Central memory CD8-positive, alpha-beta T cell (primary cell): Measurements from ENCODE around the gene ZFAND6.
"Not testable (repeated sequence)": the region's sequence is repeated elsewhere in the genome, so short reads cannot be mapped to it uniquely, and the experiment has no call there.

ENCODE experiments used
- ATAC-seq: fragments of 150-1000 bp; cut with Tn5 transposase; replicated peaks from 2 replicates; pipeline ENCODE4 v1.10.0; 2022; ENCODE audit warnings: mild to moderate bottlenecking, moderate FRiP score, moderate number of reproducible peaks; ENCODE audit not compliant: poor library complexity, severe bottlenecking; ENCODE audit errors: extremely low read depth
- DNase-seq, 2 donors: peaks; one replicate each; pipeline ENCODE4 v3.0.0; 2021; ENCODE audit warnings: low spot score in 2 of 2
- H3K27ac Mint-ChIP-seq: one replicate; pipeline ENCODE4 v1.8.0; 2022; ENCODE audit warnings: low read depth, mild to moderate bottlenecking, moderate library complexity, mixed read lengths
- H3K27me3 Mint-ChIP-seq: one replicate; pipeline ENCODE4 v1.8.0; 2022; ENCODE audit warnings: mixed read lengths
- H3K36me3 Mint-ChIP-seq: one replicate; pipeline ENCODE4 v1.8.0; 2022; ENCODE audit warnings: mild to moderate bottlenecking, moderate library complexity, mixed read lengths; ENCODE audit not compliant: insufficient read depth
- H3K4me1 Mint-ChIP-seq: one replicate; pipeline ENCODE4 v1.8.0; 2022; ENCODE audit warnings: mixed read lengths
- H3K4me3 Mint-ChIP-seq: one replicate; pipeline ENCODE4 v1.8.0; 2022; ENCODE audit warnings: mild to moderate bottlenecking, moderate library complexity, mixed read lengths
- H3K9me3 Mint-ChIP-seq: one replicate; pipeline ENCODE4 v1.8.0; 2022; ENCODE audit warnings: mixed read lengths

The ZFAND6 gene

GRCh38 chr15:80026310-80026709 is 33.2 kb upstream of the ZFAND6 start:
- Mint-ChIP-seq H3K27ac (no peak overlapping the region), H3K36me3 (no peaks in the 10 kb centered on the region), H3K4me3 (no peak overlapping the region), H3K9me3 (peaks cover 6% of the 10 kb centered on the region), H3K4me1 (peaks cover 9% of the 10 kb centered on the region), H3K27me3 (no peaks in the 10 kb centered on the region)
- ATAC-seq (no peak), DNase-seq (no peak)

GRCh38 chr15:80026754-80027153 is 32.7 kb upstream of the ZFAND6 start:
- H3K36me3 Mint-ChIP-seq, result no peaks in the 10 kb centered on the region
- no peak overlapping the region for H3K4me3 Mint-ChIP-seq
- peaks cover 13% of the 10 kb centered on the region for H3K4me1 Mint-ChIP-seq
- DNase-seq (no peak), ATAC-seq (no peak)
- H3K27me3 Mint-ChIP-seq, result no peaks in the 10 kb centered on the region
- H3K9me3 Mint-ChIP-seq, result peaks cover 6% of the 10 kb centered on the region
- no peak overlapping the region for H3K27ac Mint-ChIP-seq

GRCh38 chr15:80028937-80029336 is 30.5 kb upstream of the ZFAND6 start:
- ATAC-seq (no peak), DNase-seq (no peak)
- Mint-ChIP-seq H3K4me3 (no peak overlapping the region), H3K27me3 (no peaks in the 10 kb centered on the region), H3K36me3 (no peaks in the 10 kb centered on the region), H3K27ac (no peak overlapping the region), H3K9me3 (no peaks in the 10 kb centered on the region), H3K4me1 (peaks cover 24% of the 10 kb centered on the region)

GRCh38 chr15:80031841-80032240 is 27.6 kb upstream of the ZFAND6 start:
- Mint-ChIP-seq H3K4me3 (peak overlapping the region; percentile 48), H3K27ac (peak overlapping the region; percentile 38)

GRCh38 chr15:80034629-80035028 is 24.8 kb upstream of the ZFAND6 start:
- Mint-ChIP-seq H3K9me3 (no peaks in the 10 kb centered on the region), H3K36me3 (peaks cover 1% of the 10 kb centered on the region), H3K4me3 (no peak overlapping the region), H3K27ac (no peak overlapping the region), H3K4me1 (peaks cover 24% of the 10 kb centered on the region), H3K27me3 (no peaks in the 10 kb centered on the region)
- DNase-seq, result no peak
- no peak for ATAC-seq

More at GRCh38 chr15:80031841-80032240, 27.6 kb upstream of the ZFAND6 start:
- H3K27me3 Mint-ChIP-seq, result no peaks in the 10 kb centered on the region
- H3K4me1 Mint-ChIP-seq, result peaks cover 24% of the 10 kb centered on the region
- H3K36me3 Mint-ChIP-seq, result no peaks in the 10 kb centered on the region
- no peaks in the 10 kb centered on the region for H3K9me3 Mint-ChIP-seq
- ATAC-seq (no peak), DNase-seq (no peak)

GRCh38 chr15:80036071-80036470 is 23.4 kb upstream of the ZFAND6 start:
- Mint-ChIP-seq H3K36me3 (peaks cover 1% of the 10 kb centered on the region), H3K27me3 (no peaks in the 10 kb centered on the region), H3K4me1 (peaks cover 24% of the 10 kb centered on the region), H3K27ac (no peak overlapping the region), H3K4me3 (no peak overlapping the region), H3K9me3 (no peaks in the 10 kb centered on the region)
- ATAC-seq (no peak), DNase-seq (no peak)

- Mint-ChIP-seq H3K4me1 (no peaks in the 10 kb centered on the region), H3K9me3 (no peaks in the 10 kb centered on the region), H3K27me3 (no peaks in the 10 kb centered on the region), H3K27ac (no peak overlapping the region), H3K36me3 (peaks cover 1% of the 10 kb centered on the region), H3K4me3 (no peak overlapping the region)
- DNase-seq (no peak), ATAC-seq (no peak)
Observed at GRCh38 chr15:80041494-80042253, 17.8 kb upstream of the ZFAND6 start.

- peaks cover 1% of the 10 kb centered on the region for H3K36me3 Mint-ChIP-seq
Observed at GRCh38 chr15:80042568-80042967, 16.9 kb upstream of the ZFAND6 start.

GRCh38 chr15:80045219-80045618 is 14.3 kb upstream of the ZFAND6 start:
- not testable (repeated sequence) for H3K27ac Mint-ChIP-seq, DNase-seq, H3K4me1 Mint-ChIP-seq, H3K4me3 Mint-ChIP-seq, H3K27me3 Mint-ChIP-seq, ATAC-seq, H3K36me3 Mint-ChIP-seq, H3K9me3 Mint-ChIP-seq

More at GRCh38 chr15:80042568-80042967, 16.9 kb upstream of the ZFAND6 start:
- Mint-ChIP-seq H3K9me3 (no peaks in the 10 kb centered on the region), H3K27me3 (no peaks in the 10 kb centered on the region), H3K4me3 (no peak overlapping the region), H3K4me1 (no peaks in the 10 kb centered on the region), H3K27ac (no peak overlapping the region)
- ATAC-seq, result no peak
- no peak for DNase-seq

GRCh38 chr15:80049046-80049445 is 10.4 kb upstream of the ZFAND6 start:
- H3K27ac Mint-ChIP-seq, result no peak overlapping the region
- no peaks in the 10 kb centered on the region for H3K27me3 Mint-ChIP-seq
- H3K9me3 Mint-ChIP-seq, result no peaks in the 10 kb centered on the region
- no peak for DNase-seq
- ATAC-seq, result no peak
- no peaks in the 10 kb centered on the region for H3K4me1 Mint-ChIP-seq
- no peak overlapping the region for H3K4me3 Mint-ChIP-seq
- no peaks in the 10 kb centered on the region for H3K36me3 Mint-ChIP-seq

- DNase-seq (no peak), ATAC-seq (no peak)
- H3K9me3 Mint-ChIP-seq, result no peaks in the 10 kb centered on the region
- H3K4me3 Mint-ChIP-seq, result no peak overlapping the region
- no peaks in the 10 kb centered on the region for H3K27me3 Mint-ChIP-seq
- H3K4me1 Mint-ChIP-seq, result no peaks in the 10 kb centered on the region
- no peaks in the 10 kb centered on the region for H3K36me3 Mint-ChIP-seq
- H3K27ac Mint-ChIP-seq, result no peak overlapping the region
Observed at GRCh38 chr15:80052597-80053304, 6.7 kb upstream of the ZFAND6 start.

- DNase-seq (no peak), ATAC-seq (no peak)
- no peak overlapping the region for H3K27ac Mint-ChIP-seq
- no peak overlapping the region for H3K4me3 Mint-ChIP-seq
- H3K4me1 Mint-ChIP-seq, result peaks cover 7% of the 10 kb centered on the region
- H3K27me3 Mint-ChIP-seq, result no peaks in the 10 kb centered on the region
- no peaks in the 10 kb centered on the region for H3K9me3 Mint-ChIP-seq
- H3K36me3 Mint-ChIP-seq, result peaks cover 11% of the 10 kb centered on the region
Observed at GRCh38 chr15:80055933-80056332, 3.5 kb upstream of the ZFAND6 start.

GRCh38 chr15:80058044-80058443 is 1.4 kb upstream of the ZFAND6 start:
- Mint-ChIP-seq H3K36me3 (peaks cover 11% of the 10 kb centered on the region), H3K27ac (no peak overlapping the region), H3K4me3 (peak overlapping the region; percentile 90), H3K4me1 (peaks cover 28% of the 10 kb centered on the region), H3K9me3 (no peaks in the 10 kb centered on the region), H3K27me3 (no peaks in the 10 kb centered on the region)
- DNase-seq (no peak), ATAC-seq (no peak)
